Osteoblast (primary cell): ENCODE measurements around the gene SLC1A2. TPM values are rescaled to one million over a fixed set of nuclear protein-coding genes. Genes with fewer than 3 reads are reported as not detected.

ENCODE experiments used
- DNase-seq: peaks from one replicate; pipeline ENCODE4 v3.0.0; 2011; ENCODE audit warnings: low spot score, mixed read lengths; ENCODE audit not compliant: insufficient read length; ENCODE audit errors: missing footprints
- H2AFZ ChIP-seq: 2 replicates; pipeline ENCODE4 v1.6.0; 2011; ENCODE audit warnings: mild to moderate bottlenecking, low read length
- H3K27ac ChIP-seq: 2 replicates; pipeline ENCODE4 v1.5.1; 2011; ENCODE audit warnings: mild to moderate bottlenecking, low read depth, low read length, moderate library complexity
- H3K27me3 ChIP-seq: 2 replicates; pipeline ENCODE4 v1.6.0; 2012; ENCODE audit warnings: mild to moderate bottlenecking, control low read depth, inconsistent platforms, low read length, moderate library complexity; ENCODE audit not compliant: insufficient read depth
- H3K36me3 ChIP-seq: 2 replicates; pipeline ENCODE4 v1.5.1; 2011; ENCODE audit warnings: mild to moderate bottlenecking, low read length, control low read depth, moderate library complexity; ENCODE audit not compliant: insufficient read depth
- H3K4me1 ChIP-seq: 2 replicates; pipeline ENCODE4 v1.5.1; 2011; ENCODE audit warnings: mild to moderate bottlenecking, low read length, control low read depth, moderate library complexity; ENCODE audit not compliant: insufficient read depth
- H3K4me2 ChIP-seq: 2 replicates; pipeline ENCODE4 v1.6.0; 2011; ENCODE audit warnings: mild to moderate bottlenecking, low read length; ENCODE audit not compliant: insufficient read depth
- H3K4me3 ChIP-seq: fragments of 200-600 bp; sonication (generic); 3 replicates; pipeline ENCODE4 v1.5.1; 2012; ENCODE audit warnings: mild to moderate bottlenecking, low read length, inconsistent platforms; ENCODE audit not compliant: insufficient read depth
- H3K79me2 ChIP-seq: 2 replicates; pipeline ENCODE4 v1.6.0; 2012; ENCODE audit warnings: mild to moderate bottlenecking, low read length, control low read depth, inconsistent platforms; ENCODE audit not compliant: insufficient read depth
- H3K9me3 ChIP-seq: 2 replicates; pipeline ENCODE4 v1.5.1; 2011; ENCODE audit warnings: low read depth, low read length, control low read depth
- H4K20me1 ChIP-seq: 2 replicates; pipeline ENCODE4 v1.6.0; 2012; ENCODE audit warnings: mild to moderate bottlenecking, low read length, control low read depth; ENCODE audit not compliant: insufficient read depth
- CTCF ChIP-seq: IDR thresholded peaks from 2 replicates; pipeline ENCODE4 v1.5.1; 2011; ENCODE audit warnings: mild to moderate bottlenecking, low read depth, low read length, moderate library complexity; ENCODE audit errors: extremely low read depth
- total RNA-seq: library from RNA; depleted of rRNA; stranded (reverse); fragments of >200 nt; gene quantifications from 2 replicates; pipeline ENCODE4 v1.2.3, GENCODE V29; 2012

SLC1A2 gene
- total RNA-seq, 1 donor, result 0.72 TPM

- TF ChIP-seq CTCF, result no peak
Observed at GRCh38 chr11:35335226-35335625, 84.1 kb downstream of the SLC1A2 start.

DNA sequence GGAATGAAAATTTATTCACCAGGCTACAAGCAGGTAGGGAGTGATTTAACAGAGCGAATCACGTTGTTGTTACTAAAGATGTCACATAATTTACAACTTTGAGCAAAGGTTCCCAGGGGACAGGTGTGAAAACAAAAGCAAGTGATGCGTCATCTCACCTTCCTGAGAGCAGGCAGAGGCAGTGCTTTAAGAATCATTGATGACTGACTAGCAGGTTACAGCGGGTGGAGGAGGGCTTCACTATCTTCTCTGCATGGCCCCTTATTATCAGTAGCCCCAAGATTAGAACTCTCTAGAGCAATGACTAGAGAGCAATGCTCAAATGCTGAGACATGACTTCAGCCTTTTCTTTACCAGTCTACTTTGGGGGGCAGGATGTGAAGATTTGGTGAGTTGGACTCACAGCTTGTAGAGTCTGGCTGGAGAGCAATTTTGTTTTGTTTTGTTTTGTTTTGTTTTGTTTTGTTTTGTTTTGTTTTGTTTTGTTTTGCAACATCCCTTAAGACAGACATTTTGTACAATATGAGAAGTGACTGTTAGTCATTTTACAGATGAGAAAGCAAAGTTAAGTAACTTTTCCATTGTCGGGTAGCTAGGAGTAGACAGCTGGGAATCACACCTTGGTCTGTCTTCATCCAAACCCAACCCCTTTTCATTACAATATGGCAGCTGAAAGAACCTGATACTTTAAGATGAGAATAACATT is 84.8 kb downstream of the SLC1A2 start:
- Histone ChIP-seq H2AFZ (no peak overlapping the region), H3K27ac (no peak overlapping the region), H3K36me3 (no peaks in the 10 kb centered on the region), H3K9me3 (no peaks in the 10 kb centered on the region), H3K79me2 (no peaks in the 10 kb centered on the region), H4K20me1 (no peaks in the 10 kb centered on the region), H3K27me3 (no peaks in the 10 kb centered on the region), H3K4me1 (peaks cover 22% of the 10 kb centered on the region), H3K4me2 (no peak overlapping the region), H3K4me3 (no peak overlapping the region)
- DNase-seq, result no peak
- no peak for TF ChIP-seq CTCF

More at GRCh38 chr11:35335226-35335625, 84.1 kb downstream of the SLC1A2 start:
- no peak overlapping the region for H2AFZ ChIP-seq
- no peak overlapping the region for H3K27ac ChIP-seq
- DNase-seq, result no peak
- no peaks in the 10 kb centered on the region for H3K9me3 ChIP-seq
- no peaks in the 10 kb centered on the region for H3K36me3 ChIP-seq
- H3K27me3 ChIP-seq, result no peaks in the 10 kb centered on the region
- no peaks in the 10 kb centered on the region for H4K20me1 ChIP-seq
- no peak overlapping the region for H3K4me3 ChIP-seq
- H3K79me2 ChIP-seq, result no peaks in the 10 kb centered on the region
- H3K4me2 ChIP-seq, result no peak overlapping the region
- H3K4me1 ChIP-seq, result peaks cover 23% of the 10 kb centered on the region

DNA sequence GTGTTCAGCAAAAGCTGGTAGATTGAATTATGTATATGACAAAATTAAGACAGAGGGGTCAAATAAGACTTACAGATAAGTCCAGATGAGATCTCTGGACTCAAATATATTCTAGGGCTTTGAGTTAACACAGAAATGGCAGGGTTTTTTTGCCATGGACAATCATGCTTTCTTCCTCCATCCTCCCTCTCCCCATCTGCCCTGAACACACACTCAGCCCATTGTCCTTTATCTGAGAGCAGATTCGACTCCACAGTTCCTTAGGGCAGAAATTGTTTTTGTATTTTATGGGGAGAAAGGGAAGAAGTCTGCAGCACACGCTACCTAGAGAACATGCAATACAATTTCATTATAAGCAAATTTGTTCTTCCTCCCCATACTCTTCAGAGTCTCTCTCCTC is 86.8 kb downstream of the SLC1A2 start:
- no peaks in the 10 kb centered on the region for H4K20me1 ChIP-seq
- no peaks in the 10 kb centered on the region for H3K79me2 ChIP-seq
- no peak overlapping the region for H2AFZ ChIP-seq
- H3K4me1 ChIP-seq, result peaks cover 11% of the 10 kb centered on the region
- no peaks in the 10 kb centered on the region for H3K36me3 ChIP-seq
- no peaks in the 10 kb centered on the region for H3K27me3 ChIP-seq
- H3K9me3 ChIP-seq, result no peaks in the 10 kb centered on the region
- no peak for TF ChIP-seq CTCF
- DNase-seq, result no peak
- H3K4me2 ChIP-seq, result no peak overlapping the region
- H3K27ac ChIP-seq, result no peak overlapping the region
- no peak overlapping the region for H3K4me3 ChIP-seq

DNA sequence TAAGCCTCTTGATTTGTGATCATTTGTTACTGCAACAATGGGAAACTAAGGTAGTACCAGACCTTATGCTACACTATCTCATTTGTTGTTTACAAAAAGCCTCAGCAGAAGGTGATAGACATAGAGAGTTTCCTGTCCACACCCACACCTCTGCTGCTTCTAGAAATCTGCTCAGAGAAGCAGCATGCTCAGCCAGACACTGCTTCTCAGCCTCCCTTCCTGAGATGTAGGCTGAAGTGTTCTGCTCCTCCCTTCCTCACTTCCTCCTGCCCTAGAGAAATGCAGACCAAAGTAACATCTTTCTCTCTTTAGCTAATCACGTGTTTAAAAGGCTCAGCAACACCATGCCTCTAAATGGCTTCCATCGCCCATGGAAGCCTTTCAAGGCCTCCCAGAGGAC is 88.4 kb downstream of the SLC1A2 start:
- no peaks in the 10 kb centered on the region for H3K4me1 ChIP-seq
- no peak overlapping the region for H2AFZ ChIP-seq
- H3K9me3 ChIP-seq, result no peaks in the 10 kb centered on the region
- no peaks in the 10 kb centered on the region for H3K27me3 ChIP-seq
- no peak for DNase-seq
- no peak overlapping the region for H3K27ac ChIP-seq
- no peaks in the 10 kb centered on the region for H3K79me2 ChIP-seq
- H3K4me2 ChIP-seq, result no peak overlapping the region
- H4K20me1 ChIP-seq, result no peaks in the 10 kb centered on the region
- no peaks in the 10 kb centered on the region for H3K36me3 ChIP-seq
- TF ChIP-seq CTCF, result no peak
- H3K4me3 ChIP-seq, result no peak overlapping the region
